ENCODE results near the gene PNPLA5. TPM values are rescaled to one million over a fixed set of nuclear protein-coding genes. Genes with fewer than 3 reads are reported as not detected.

The PNPLA5 gene
- total and polyA plus RNA-seq, 7 donors = not detected

GRCh38 chr22:43849731-43850130 lies 42.1 kb downstream of the PNPLA5 start:
- intact Hi-C loops (cut with DNase I) = no loop called here
- peak; percentile 29 for DNase-seq
- WGBS, 2 donors = 63 to 83% methylated on average over 13 of the region's 13 CpGs
- no peak overlapping the region for H3K27ac ChIP-seq
- H3K9me3 ChIP-seq = no peaks in the 10 kb centered on the region
- no peak overlapping the region for H3K4me3 ChIP-seq
- H3K27me3 ChIP-seq = peaks cover 0 to 24% (median 0%) of the 10 kb centered on the region in 3 donors
- H3K4me1 ChIP-seq = no peaks in the 10 kb centered on the region
- no peaks in the 10 kb centered on the region for H3K36me3 ChIP-seq
- TF ChIP-seq CTCF (IDR thresholded peaks at IDR 0.05) (no peak), EP300 (IDR thresholded peaks at IDR 0.05) (no peak), POLR2AphosphoS5 (IDR thresholded peaks at IDR 0.05) (no peak), POLR2A (IDR thresholded peaks at IDR 0.05) (no peak)

- peak; percentile 43 for DNase-seq
- H3K4me1 ChIP-seq = no peaks in the 10 kb centered on the region
- no peak overlapping the region for H3K4me3 ChIP-seq
- peaks cover 0 to 24% (median 0%) of the 10 kb centered on the region in 3 donors for H3K27me3 ChIP-seq
- no peak overlapping the region for H3K27ac ChIP-seq
- no peaks in the 10 kb centered on the region for H3K9me3 ChIP-seq
- intact Hi-C loops (cut with DNase I) = no loop called here
- no peaks in the 10 kb centered on the region for H3K36me3 ChIP-seq
- WGBS, 2 donors = 39 to 59% methylated on average over 16 of the region's 16 CpGs
- no peak for TF ChIP-seq POLR2AphosphoS5 (IDR thresholded peaks at IDR 0.05)
- no peak for TF ChIP-seq CTCF (IDR thresholded peaks at IDR 0.05)
- TF ChIP-seq POLR2A (IDR thresholded peaks at IDR 0.05) = no peak
- no peak for TF ChIP-seq EP300 (IDR thresholded peaks at IDR 0.05)
Observed at GRCh38 chr22:43848366-43849171, 43.2 kb downstream of the PNPLA5 start.

GRCh38 chr22:43847376-43848289 lies 44.2 kb downstream of the PNPLA5 start:
- Histone ChIP-seq H3K27ac (no peak overlapping the region), H3K4me1 (no peaks in the 10 kb centered on the region), H3K27me3 (peaks cover 0 to 18% (median 0%) of the 10 kb centered on the region in 3 donors), H3K9me3 (no peaks in the 10 kb centered on the region), H3K36me3 (no peaks in the 10 kb centered on the region), H3K4me3 (no peak overlapping the region)
- intact Hi-C loops (cut with DNase I) = no loop called here
- peak; percentile 53 for DNase-seq
- TF ChIP-seq POLR2A (IDR thresholded peaks at IDR 0.05) (no peak), POLR2AphosphoS5 (IDR thresholded peaks at IDR 0.05) (no peak), CTCF (IDR thresholded peaks at IDR 0.05) (no peak), EP300 (IDR thresholded peaks at IDR 0.05) (no peak)
- 71 to 85% methylated on average over 14 of the region's 14 CpGs for WGBS, 2 donors

- intact Hi-C loops (cut with DNase I) = no loop called here
- no peaks in the 10 kb centered on the region for H3K4me1 ChIP-seq
- H3K9me3 ChIP-seq = no peaks in the 10 kb centered on the region
- peaks cover 0 to 13% (median 0%) of the 10 kb centered on the region in 3 donors for H3K27me3 ChIP-seq
- DNase-seq = no peak
- 69 to 80% methylated on average over 11 of the region's 11 CpGs for WGBS, 2 donors
- TF ChIP-seq POLR2AphosphoS5 (IDR thresholded peaks at IDR 0.05) = no peak
- no peak for TF ChIP-seq EP300 (IDR thresholded peaks at IDR 0.05)
- TF ChIP-seq POLR2A (IDR thresholded peaks at IDR 0.05) = no peak
- TF ChIP-seq CTCF (IDR thresholded peaks at IDR 0.05) = no peak
- H3K36me3 ChIP-seq = no peaks in the 10 kb centered on the region
- no peak overlapping the region for H3K27ac ChIP-seq
- no peak overlapping the region for H3K4me3 ChIP-seq
Observed at GRCh38 chr22:43846966-43847365, 44.8 kb downstream of the PNPLA5 start.

Measured in sigmoid colon (tissue), 7 donors.